DMS53 treated with DMSO at 0.1 percent for 48 hours (cell line): ENCODE results near the gene TMEM150A.
A peak's percentile ranks its signal among the peaks of the same experiment; 100 is the strongest.
"Not testable (repeated sequence)": the region's sequence is repeated elsewhere in the genome, so short reads cannot be mapped to it uniquely, and the experiment has no call there.

Source experiments
- DNase-seq: peaks from one replicate; lab custom pipeline; 2025; ENCODE audit not compliant: unreplicated experiment; lab: John Stamatoyannopoulos, UW

TMEM150A gene, protein sequence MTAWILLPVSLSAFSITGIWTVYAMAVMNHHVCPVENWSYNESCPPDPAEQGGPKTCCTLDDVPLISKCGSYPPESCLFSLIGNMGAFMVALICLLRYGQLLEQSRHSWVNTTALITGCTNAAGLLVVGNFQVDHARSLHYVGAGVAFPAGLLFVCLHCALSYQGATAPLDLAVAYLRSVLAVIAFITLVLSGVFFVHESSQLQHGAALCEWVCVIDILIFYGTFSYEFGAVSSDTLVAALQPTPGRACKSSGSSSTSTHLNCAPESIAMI

GRCh38 chr2:85602476-85603234, at the start of gene TMEM150A:
TMEM150A (minus strand) TSS chr2:85602698; CDS start chr2:85601948, 750 bp downstream.
- peak; percentile 88 for DNase-seq

GRCh38 chr2:85652056-85652455, 49.6 kb upstream of the TMEM150A start:
- DNase-seq: no peak

DNA sequence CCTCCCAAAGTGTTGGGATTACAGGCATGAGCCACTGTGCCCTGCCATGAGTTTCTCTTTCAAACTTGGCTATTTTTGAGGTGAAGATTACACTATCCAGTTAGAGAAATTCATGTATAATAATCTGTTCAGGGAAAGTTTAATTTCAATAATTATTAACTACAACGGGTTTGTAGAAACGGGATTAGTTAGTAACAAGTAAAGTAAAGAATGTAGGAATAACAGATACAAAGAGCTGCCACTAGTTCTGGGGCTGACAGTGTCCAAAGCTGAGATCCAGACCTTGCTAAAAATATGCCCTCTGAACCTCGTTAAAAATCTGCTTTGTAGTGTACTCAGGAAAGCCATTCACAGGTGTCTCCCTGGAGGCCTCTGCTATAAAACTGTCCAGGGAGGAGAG, 48.6 kb upstream of the TMEM150A start:
- no peak for DNase-seq

DNA sequence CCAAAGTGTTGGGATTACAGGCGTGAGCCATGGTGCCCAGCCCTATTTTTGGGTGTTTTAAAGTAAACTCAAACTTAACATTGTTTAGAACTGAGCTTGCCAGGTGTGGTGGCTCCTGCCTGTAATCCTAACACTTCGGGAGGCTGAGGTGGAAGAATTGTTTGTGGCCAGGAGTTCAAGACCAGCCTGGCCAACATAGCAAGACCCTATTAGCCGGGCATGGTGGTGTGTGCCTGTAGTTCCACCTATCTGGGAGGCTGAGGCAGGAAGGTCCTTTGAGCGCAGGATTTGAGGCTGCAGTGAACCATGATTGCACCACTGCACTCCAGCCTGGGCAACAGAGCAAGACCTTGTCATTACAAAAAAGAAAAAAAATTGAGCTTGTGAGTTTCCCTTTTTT, 48.0 kb upstream of the TMEM150A start:
- DNase-seq: no peak

DNA sequence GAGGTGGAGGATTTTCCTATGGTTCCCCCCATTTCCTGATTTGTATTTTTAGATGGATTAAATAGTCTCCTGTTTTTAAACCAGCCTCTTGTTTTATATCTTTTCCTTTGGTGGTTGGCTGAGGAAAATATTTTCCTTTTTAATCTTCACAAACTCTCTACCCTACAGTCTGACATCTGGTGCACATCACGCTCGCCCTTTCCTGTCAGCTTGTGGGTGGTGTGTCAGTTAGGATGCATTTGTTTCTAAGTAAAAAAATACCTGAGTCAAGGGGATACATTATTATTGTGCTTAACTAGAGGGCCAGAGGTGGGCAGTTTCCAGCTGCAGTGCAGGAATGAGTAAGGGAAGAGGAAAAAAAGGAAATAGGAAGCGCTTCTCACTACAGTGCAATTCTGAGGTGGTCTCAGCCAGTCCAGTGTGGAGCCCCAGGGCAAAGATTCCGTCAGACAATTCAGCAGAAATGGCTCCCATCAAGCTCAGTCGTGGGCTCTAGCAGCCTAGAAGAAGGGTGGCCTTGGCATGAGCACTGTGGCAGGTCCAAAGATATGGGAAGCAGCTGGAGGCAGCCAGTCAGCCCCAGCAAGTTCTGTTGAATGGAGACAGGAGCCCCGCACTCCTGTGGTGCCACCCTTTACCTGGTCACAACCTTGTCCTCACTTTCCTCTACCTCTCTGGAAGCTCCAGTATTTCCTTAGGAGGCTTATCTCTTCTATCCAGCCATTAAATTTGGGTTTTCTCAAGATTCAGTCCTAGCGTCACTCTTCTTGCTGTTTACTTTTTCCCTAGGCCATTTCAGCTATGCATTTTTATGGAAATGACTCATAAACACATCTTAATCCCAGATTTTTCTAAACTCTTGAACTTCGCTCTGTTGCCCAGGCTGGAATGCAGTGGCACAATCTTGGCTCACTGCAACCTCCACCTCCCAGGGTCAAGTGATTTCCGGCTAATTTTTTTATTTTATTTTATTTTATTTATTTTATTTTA, 47.0 kb upstream of the TMEM150A start:
- no peak for DNase-seq

DNA sequence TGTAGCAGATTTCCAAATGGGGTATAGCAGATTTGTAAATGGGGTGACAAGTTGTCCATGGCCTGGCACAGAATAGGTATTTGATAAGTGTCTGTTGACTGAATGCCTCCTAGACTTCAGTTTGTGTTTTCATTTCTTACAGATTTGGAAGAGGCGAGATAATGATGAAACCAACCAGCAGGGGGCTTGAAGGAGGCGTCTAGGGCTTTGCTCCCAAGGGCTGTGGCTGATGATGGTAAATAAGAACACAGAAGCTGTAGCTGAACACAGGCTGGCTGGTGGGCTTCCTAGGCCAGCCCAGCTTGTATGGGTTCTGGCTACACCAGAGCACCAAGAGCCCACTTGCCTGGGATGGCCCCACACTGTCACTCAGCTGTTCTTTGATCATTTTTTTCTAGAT, 46.1 kb upstream of the TMEM150A start:
- no peak for DNase-seq

DNA sequence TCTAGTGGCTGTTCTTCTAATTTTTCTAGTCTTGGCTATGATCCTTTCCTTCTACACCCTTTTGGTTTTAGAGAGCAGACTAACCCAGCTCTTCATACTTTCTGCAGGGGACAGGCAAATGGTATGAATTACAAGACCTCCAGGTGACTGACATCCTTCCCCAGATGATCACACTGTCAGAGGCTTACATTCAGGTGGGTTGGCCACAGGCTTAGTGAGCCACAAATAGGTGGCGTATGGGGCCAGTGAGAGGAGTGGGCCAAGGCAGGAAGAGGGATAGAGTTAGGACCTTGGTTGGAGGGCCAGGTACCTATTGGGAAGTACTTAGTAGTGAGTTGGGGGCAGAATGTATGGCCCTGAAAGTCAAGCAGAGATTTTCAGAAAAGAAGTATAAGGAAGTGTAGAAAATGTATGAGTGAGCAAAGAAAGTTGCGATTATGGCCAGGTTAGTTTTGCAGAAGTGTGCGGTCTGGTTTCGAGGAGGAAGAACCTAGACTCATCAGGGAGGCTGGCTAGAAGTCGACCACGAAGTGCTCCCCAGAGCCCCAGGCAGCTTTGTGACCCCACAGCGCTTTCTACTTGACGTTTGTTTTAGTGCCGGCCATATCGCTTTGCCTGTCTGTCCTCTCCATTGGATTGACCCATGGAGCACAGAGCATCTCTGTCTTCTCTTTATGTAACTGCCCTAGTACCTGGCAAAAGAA, 45.5 kb upstream of the TMEM150A start:
- DNase-seq: no peak

- no peak for DNase-seq
These were observed 43.7 kb upstream of the TMEM150A start for GRCh38 chr2:85646166-85646565.

GRCh38 chr2:85644909-85645308, 42.4 kb upstream of the TMEM150A start:
- DNase-seq: no peak

GRCh38 chr2:85642725-85643124, 40.2 kb upstream of the TMEM150A start:
- no peak for DNase-seq

DNA sequence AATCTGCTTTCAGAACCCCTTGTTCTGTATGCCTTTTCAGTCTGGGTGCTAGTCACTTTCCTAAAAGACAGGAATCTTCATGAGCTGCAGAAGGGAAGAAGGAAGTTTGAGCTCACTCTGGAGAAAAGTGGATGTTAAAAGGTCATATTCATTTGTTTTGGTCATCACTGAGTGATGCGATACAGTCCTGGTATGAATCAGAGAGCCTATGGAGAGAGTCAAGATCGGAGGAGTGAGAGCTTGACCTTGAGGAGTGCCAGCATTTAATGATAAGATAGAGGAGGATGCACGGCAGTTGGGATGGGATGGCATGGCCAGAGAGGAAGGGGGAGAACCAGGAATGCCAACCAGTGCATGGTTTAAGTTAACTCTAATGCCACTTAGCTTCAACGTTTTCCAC, 33.1 kb upstream of the TMEM150A start:
- DNase-seq: no peak

- DNase-seq: no peak
These were observed 32.5 kb upstream of the TMEM150A start for GRCh38 chr2:85635011-85635410.

GRCh38 chr2:85631316-85631715, 28.8 kb upstream of the TMEM150A start:
- no peak for DNase-seq

DNA sequence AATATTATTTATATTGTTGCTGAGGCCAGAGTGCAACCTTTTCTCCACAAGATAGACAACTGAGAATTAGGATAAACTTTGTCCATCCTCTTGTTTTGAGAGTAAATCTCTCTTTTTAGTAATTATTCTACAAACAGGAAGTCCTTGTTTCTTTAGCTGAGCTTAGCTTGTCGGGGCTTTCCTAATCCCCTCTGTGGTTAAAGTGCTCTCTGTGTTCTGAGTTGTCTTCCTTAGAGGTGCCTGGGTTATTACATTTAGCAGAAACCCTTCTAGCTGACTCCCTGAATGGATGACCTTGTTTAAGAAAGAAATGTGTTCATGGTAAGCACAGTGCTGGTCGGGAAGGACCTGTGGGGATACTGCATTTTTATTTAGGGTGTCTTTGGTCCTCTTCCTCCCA, 26.2 kb upstream of the TMEM150A start:
- DNase-seq: no peak

- DNase-seq: no peak
These were observed 21.5 kb upstream of the TMEM150A start for GRCh38 chr2:85623991-85624390.

- no peak for DNase-seq
These were observed 18.8 kb upstream of the TMEM150A start for GRCh38 chr2:85621338-85621737.

- no peak for DNase-seq
These were observed 17.1 kb upstream of the TMEM150A start for GRCh38 chr2:85619617-85620016.

- not testable (repeated sequence) for DNase-seq
These were observed 15.2 kb upstream of the TMEM150A start for GRCh38 chr2:85617723-85618122.

GRCh38 chr2:85615413-85615728, 12.9 kb upstream of the TMEM150A start:
- no peak for DNase-seq

- not testable (repeated sequence) for DNase-seq
These were observed 12.3 kb upstream of the TMEM150A start for GRCh38 chr2:85614757-85615156.
